ENCODE data around the gene IDH3G. TPM values are rescaled to one million over a fixed set of nuclear protein-coding genes. Genes with fewer than 3 reads are reported as not detected.

Gene IDH3G
- total and polyA plus RNA-seq, 4 donors, result 23.3 to 40.9 (median 31.1) TPM

- Histone ChIP-seq H3K27ac (ENCODE audit: low read depth in 1 of 2, low read length in 2 of 2) (no peak overlapping the region), H3K4me1 (ENCODE audit: control insufficient read depth in 4 of 4, insufficient read depth in 4 of 4, low read length in 3 of 4) (no peaks in the 10 kb centered on the region), H3K9me3 (ENCODE audit: control insufficient read depth in 4 of 4, low read length in 3 of 4) (no peaks in the 10 kb centered on the region), H3K4me3 (ENCODE audit: low read depth in 1 of 3, low read length in 3 of 3) (no peak overlapping the region), H3K27me3 (ENCODE audit: control insufficient read depth in 4 of 4, insufficient read depth in 4 of 4, low read length in 3 of 4) (no peaks in the 10 kb centered on the region), H3K9ac (ENCODE audit: low read depth in 1 of 2, low read length in 2 of 2) (no peak overlapping the region), H3K36me3 (ENCODE audit: control insufficient read depth in 4 of 4, insufficient read depth in 3 of 4, low read depth in 1 of 4, low read length in 3 of 4) (no peaks in the 10 kb centered on the region)
- no peak for DNase-seq (ENCODE audit: low spot score)
- TF ChIP-seq FOXA2 (IDR thresholded peaks at IDR 0.05) (no peak), YY1 (IDR thresholded peaks at IDR 0.05) (no peak), HNF4A (conservative IDR thresholded peaks at IDR 0.05) (no peak), TAF1 (conservative IDR thresholded peaks at IDR 0.05) (no peak), RXRA (IDR thresholded peaks at IDR 0.05) (no peak), REST (IDR thresholded peaks at IDR 0.05) (no peak), JUND (IDR thresholded peaks at IDR 0.05) (no peak), RAD21 (IDR thresholded peaks at IDR 0.05) (no peak)
- WGBS, result 94% methylated on average over 37 of the region's 37 CpGs
Measured at GRCh38 chrX:153774576-153775292, 19.4 kb downstream of the IDH3G start.

DNA sequence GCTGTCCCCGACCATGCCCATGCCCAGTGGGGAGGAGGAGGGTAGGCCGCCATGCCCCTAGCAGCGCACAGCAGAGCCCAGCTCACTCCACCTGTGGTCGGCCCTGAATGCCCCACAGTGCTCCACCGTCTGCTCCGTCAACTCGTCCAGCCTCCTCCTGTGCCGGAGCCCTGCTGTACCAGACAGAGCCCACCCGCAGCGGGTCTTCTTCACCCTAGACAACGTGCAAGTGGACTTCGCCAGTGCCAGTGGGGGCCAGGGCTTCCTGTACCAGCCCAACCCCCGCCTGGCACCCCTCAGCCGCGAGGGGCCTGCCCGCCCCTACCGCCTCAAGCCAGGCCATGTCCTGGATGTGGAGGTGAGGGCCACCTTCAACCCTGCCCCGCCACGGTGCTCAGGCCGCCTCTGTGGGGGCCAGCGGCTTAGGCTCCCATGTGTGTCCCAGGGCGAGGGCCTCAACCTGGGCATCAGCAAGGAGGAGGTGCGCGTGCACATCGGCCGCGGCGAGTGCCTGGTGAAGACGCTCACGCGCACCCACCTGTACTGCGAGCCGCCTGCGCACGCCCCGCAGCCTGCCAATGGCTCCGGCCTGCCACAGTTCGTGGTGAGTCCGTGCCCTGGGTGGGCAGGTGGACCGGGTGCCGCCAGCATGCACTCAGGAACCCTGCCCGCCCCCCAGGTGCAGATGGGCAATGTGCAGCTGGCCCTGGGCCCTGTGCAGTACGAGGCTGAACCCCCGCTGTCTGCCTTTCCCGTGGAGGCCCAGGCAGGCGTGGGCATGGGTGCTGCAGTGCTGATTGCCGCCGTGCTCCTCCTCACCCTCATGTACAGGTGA is 20.2 kb downstream of the IDH3G start:
- no peaks in the 10 kb centered on the region for H3K27me3 ChIP-seq (ENCODE audit: control insufficient read depth in 4 of 4, insufficient read depth in 4 of 4, low read length in 3 of 4)
- H3K27ac ChIP-seq (ENCODE audit: low read depth in 1 of 2, low read length in 2 of 2), result no peak overlapping the region
- no peaks in the 10 kb centered on the region for H3K9me3 ChIP-seq (ENCODE audit: control insufficient read depth in 4 of 4, low read length in 3 of 4)
- WGBS, result 96% methylated on average over 48 of the region's 48 CpGs
- no peak overlapping the region for H3K9ac ChIP-seq (ENCODE audit: low read depth in 1 of 2, low read length in 2 of 2)
- no peaks in the 10 kb centered on the region for H3K36me3 ChIP-seq (ENCODE audit: control insufficient read depth in 4 of 4, insufficient read depth in 3 of 4, low read depth in 1 of 4, low read length in 3 of 4)
- H3K4me1 ChIP-seq (ENCODE audit: control insufficient read depth in 4 of 4, insufficient read depth in 4 of 4, low read length in 3 of 4), result no peaks in the 10 kb centered on the region
- no peak for TF ChIP-seq HNF4G (IDR thresholded peaks at IDR 0.05)
- TF ChIP-seq, protein P1, sequence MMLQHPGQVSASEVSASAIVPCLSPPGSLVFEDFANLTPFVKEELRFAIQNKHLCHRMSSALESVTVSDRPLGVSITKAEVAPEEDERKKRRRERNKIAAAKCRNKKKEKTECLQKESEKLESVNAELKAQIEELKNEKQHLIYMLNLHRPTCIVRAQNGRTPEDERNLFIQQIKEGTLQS (IDR thresholded peaks at IDR 0.05), result no peak
- TF ChIP-seq FOXA2 (IDR thresholded peaks at IDR 0.05), result no peak
- TF ChIP-seq REST (IDR thresholded peaks at IDR 0.05), result no peak
- H3K4me3 ChIP-seq (ENCODE audit: low read depth in 1 of 3, low read length in 3 of 3), result no peak overlapping the region
- no peak for DNase-seq (ENCODE audit: low spot score)
